HepG2 (cell line): Measurements from ENCODE around the gene RPS19BP1. TPM values are rescaled to one million over a fixed set of nuclear protein-coding genes. Genes with fewer than 3 reads are reported as not detected.

Experiments
- AFF4 ChIP-seq: sonication (generic); formaldehyde crosslinking; IDR thresholded peaks from 2 replicates; pipeline ENCODE4 v1.4.0; 2020; ENCODE audit warnings: missing genetic modification reagents
- AKAP8 ChIP-seq: sonication (generic); formaldehyde crosslinking; IDR thresholded peaks from 2 replicates; pipeline ENCODE4 v1.5.1; 2020; ENCODE audit warnings: mild to moderate bottlenecking, missing genetic modification reagents
- ATM ChIP-seq: fragments of 450-650 bp; IDR thresholded peaks from 2 replicates; pipeline ENCODE4 v1.7.1; 2017; ENCODE audit warnings: mild to moderate bottlenecking, borderline replicate concordance
- CCAR2 ChIP-seq: fragments of 200-400 bp; formaldehyde crosslinking; optimal IDR thresholded peaks from 2 replicates; pipeline ENCODE3; 2018; ENCODE audit warnings: low read depth, mild to moderate bottlenecking, low read length, moderate library complexity
- CREB3 ChIP-seq: sonication (generic); formaldehyde crosslinking; IDR thresholded peaks from 2 replicates; pipeline ENCODE4 v1.5.0; 2020; ENCODE audit warnings: missing genetic modification reagents
- GPN1 ChIP-seq: sonication (generic); formaldehyde crosslinking; IDR thresholded peaks from 2 replicates; pipeline ENCODE4 v1.5.1; 2020; ENCODE audit warnings: missing genetic modification reagents, borderline replicate concordance
- KDM5B ChIP-seq: sonication (generic); formaldehyde crosslinking; IDR thresholded peaks from 2 replicates; pipeline ENCODE4 v1.4.0; 2020; ENCODE audit warnings: missing genetic modification reagents, mild to moderate bottlenecking, borderline replicate concordance
- MIER3 ChIP-seq: IDR thresholded peaks from 2 replicates; pipeline ENCODE4 v1.6.1; 2016; ENCODE audit warnings: missing compliant biosample characterization, borderline replicate concordance
- MTA3 ChIP-seq: sonication (generic); formaldehyde crosslinking; IDR thresholded peaks from 2 replicates; pipeline ENCODE4 v1.4.0; 2020; ENCODE audit warnings: missing genetic modification reagents
- NR2F6 ChIP-seq, 2 experiments: IDR thresholded peaks; 2 replicates each; pipeline ENCODE4 v1.6.1; 2016; ENCODE audit warnings: antibody characterized with exemption in 1 of 2, mild to moderate bottlenecking in 1 of 2
- POGK ChIP-seq: sonication (generic); formaldehyde crosslinking; conservative IDR thresholded peaks from 2 replicates; pipeline ENCODE4 v1.8.0; 2022; ENCODE audit warnings: mild to moderate bottlenecking, moderate library complexity, missing genetic modification reagents
- POLR2A ChIP-seq, 2 experiments: IDR thresholded peaks; 2 replicates each; pipeline ENCODE4 v1.6.1; 2011; ENCODE audit warnings: low read depth in 2 of 2, low read length in 2 of 2, mild to moderate bottlenecking in 1 of 2, moderate library complexity in 1 of 2; ENCODE audit not compliant: insufficient read depth in 1 of 2
- RFXAP ChIP-seq: sonication (generic); formaldehyde crosslinking; IDR thresholded peaks from 2 replicates; pipeline ENCODE4 v1.4.0; 2020; ENCODE audit warnings: missing genetic modification reagents, borderline replicate concordance
- SIX4 ChIP-seq: sonication (generic); formaldehyde crosslinking; IDR thresholded peaks from 2 replicates; pipeline ENCODE4 v1.4.0; 2020; ENCODE audit warnings: missing genetic modification reagents
- SP5 ChIP-seq: IDR thresholded peaks from 2 replicates; pipeline ENCODE4 v1.6.1; 2016; ENCODE audit warnings: low read depth, borderline replicate concordance
- THAP9 ChIP-seq: sonication (generic); formaldehyde crosslinking; IDR thresholded peaks from 2 replicates; pipeline ENCODE4; 2020; ENCODE audit warnings: missing genetic modification reagents, mild to moderate bottlenecking, borderline replicate concordance
- ZNF337 ChIP-seq: sonication (generic); formaldehyde crosslinking; IDR thresholded peaks from 2 replicates; pipeline ENCODE4 v1.5.1; 2020; ENCODE audit warnings: missing genetic modification reagents, low read depth, mild to moderate bottlenecking, borderline replicate concordance
- ZNF501 ChIP-seq: sonication (generic); formaldehyde crosslinking; IDR thresholded peaks from 2 replicates; pipeline ENCODE4 v1.5.1; 2020; ENCODE audit warnings: mild to moderate bottlenecking, moderate library complexity, missing genetic modification reagents
- ZNF615 ChIP-seq: sonication (generic); formaldehyde crosslinking; IDR thresholded peaks from 2 replicates; pipeline ENCODE4 v1.5.0; 2020; ENCODE audit warnings: mild to moderate bottlenecking, missing genetic modification reagents, borderline replicate concordance
- ZNF878 ChIP-seq: sonication (generic); formaldehyde crosslinking; IDR thresholded peaks from 2 replicates; pipeline ENCODE4 v1.8.1; 2023; ENCODE audit warnings: mild to moderate bottlenecking, missing genetic modification reagents, moderate library complexity
- polyA plus RNA-seq, 8 experiments: library from polyadenylated mRNA; depleted of rRNA in 3 of 8; stranded (reverse) in 7 of 8; unstranded in 1 of 8; fragments of >200 nt; fragmentation: Illumina TruSeq in 4 of 8; extraction: Trizol in 4 of 8; gene quantifications; 2 replicates each; pipeline versions ENCODE4 v1.2.1 to v1.2.3, GENCODE V29; 2011 to 2016; ENCODE audit warnings: low read depth in 4 of 8, missing spikeins in 1 of 8, mixed read lengths in 1 of 8; ENCODE audit not compliant: insufficient read depth in 1 of 8
- total RNA-seq, 5 experiments: library from RNA; depleted of rRNA; stranded (reverse); fragments of >200 nt; fragmentation: Illumina TruSeq; extraction: Trizol; gene quantifications; 2 replicates each; pipeline ENCODE4 v1.2.3, GENCODE V29; 2016; ENCODE audit warnings: low read depth in 1 of 5

The RPS19BP1 gene
- total and polyA plus RNA-seq, 2 of the 13 experiments (the other 11 are each of a cell fraction or from before 2014, with no cell fraction given), result 44.3 to 81.3 TPM

GRCh38 chr22:39502109-39502788 lies 30.3 kb downstream of the RPS19BP1 start, which contains the start of gene MIEF1 (continued):
- TF ChIP-seq THAP9 (CRISPR knock-in tag) (peak; percentile 89; the same call in 1 of the 2 replicates), MTA3 (no peak), ZNF615 (CRISPR knock-in tag) (0 out of 2 replicates have a peak, but pooled peaks have one; percentile 47), NR2F6 (IDR thresholded peaks at IDR 0.05) (no peak), NR2F6 (CRISPR knock-in tag; IDR thresholded peaks at IDR 0.05) (peak; percentile 84), ATM (no peak), ZNF878 (CRISPR knock-in tag) (peak; percentile 83), ZNF501 (CRISPR knock-in tag) (peak; percentile 46; the same call in 1 of the 2 replicates), CREB3 (CRISPR knock-in tag) (no peak), AFF4 (no peak), RFXAP (CRISPR knock-in tag) (peak; percentile 61; the same call in 1 of the 2 replicates), SIX4 (CRISPR knock-in tag) (peak; percentile 48; the same call in 1 of the 2 replicates), POGK (CRISPR knock-in tag) (peak; percentile 64; the same call in 1 of the 2 replicates), SP5 (peak; percentile 81), POLR2A (IDR thresholded peaks at IDR 0.05; ENCODE audit: insufficient read depth in 1 of 2, low read depth in 2 of 2, low read length in 2 of 2) (peak; percentile 71 to 85), AKAP8 (0 out of 2 replicates have a peak, but pooled peaks have one; percentile 18), ZNF337 (CRISPR knock-in tag) (0 out of 2 replicates have a peak, but pooled peaks have one; percentile 18), MIER3 (CRISPR knock-in tag) (0 out of 2 replicates have a peak, but pooled peaks have one; percentile 51), CCAR2 (no peak), KDM5B (CRISPR knock-in tag) (peak; percentile 63; the same call in 1 of the 2 replicates), GPN1 (no peak; the same call in 1 of the 2 replicates)
